ENCODE measurements around the gene HYOU1.

GRCh38 chr11:119056421-119056999, 495 bp downstream of the HYOU1 start:
- TF ChIP-seq CTCF (IDR thresholded peaks at IDR 0.05 in 8 of 11, conservative IDR thresholded peaks at IDR 0.05 in 3 of 11), result no peak
- no peak for TF ChIP-seq POLR2A (IDR thresholded peaks at IDR 0.05)
- no peak for TF ChIP-seq POLR2AphosphoS5 (IDR thresholded peaks at IDR 0.05)
